Measurements from ENCODE around the gene ECE1. TPM values are rescaled to one million over a fixed set of nuclear protein-coding genes. Genes with fewer than 3 reads are reported as not detected.
"Not testable (repeated sequence)": the region's sequence is repeated elsewhere in the genome, so short reads cannot be mapped to it uniquely, and the experiment has no call there.

Gene ECE1
- total RNA-seq, 2 donors from 2014 or later, result 79.1 to 83.3 TPM

- TF ChIP-seq CTCF (IDR thresholded peaks at IDR 0.05) (no peak), POLR2A (IDR thresholded peaks at IDR 0.05) (no peak)
- Histone ChIP-seq H3K9me3 (no peaks in the 10 kb centered on the region), H3K27me3 (no peaks in the 10 kb centered on the region), H3K36me3 (replicated peaks in 1 of 2; ENCODE audit: insufficient read depth in 1 of 2, low read depth in 2 of 2) (no peaks in the 10 kb centered on the region), H3K4me3 (no peak overlapping the region), H3K27ac (no peak overlapping the region), H3K4me1 (peaks cover 66% of the 10 kb centered on the region)
- DNase-seq (no peak), ATAC-seq (no peak)
- intact Hi-C loops (cut with DNase I), result no loop called here
- whole genome bisulfite sequencing, 2 donors, result 93 to 96% methylated on average over 7 of the region's 7 CpGs
Observed at GRCh38 chr1:21291964-21292363, 1.7 kb upstream of the ECE1 start.

GRCh38 chr1:21291184-21291583 is 921 bp upstream of the ECE1 start:
- Histone ChIP-seq H3K4me3 (no peak overlapping the region), H3K27me3 (no peaks in the 10 kb centered on the region), H3K36me3 (replicated peaks in 1 of 2; ENCODE audit: insufficient read depth in 1 of 2, low read depth in 2 of 2) (no peaks in the 10 kb centered on the region), H3K27ac (peak overlapping the region in 3 of 4 donors; percentile 69 to 71 (median 69)), H3K9me3 (no peaks in the 10 kb centered on the region), H3K4me1 (peaks cover 66% of the 10 kb centered on the region)
- intact Hi-C loops (cut with DNase I), result no loop called here
- no peak for ATAC-seq
- TF ChIP-seq CTCF (IDR thresholded peaks at IDR 0.05), result no peak
- no peak for TF ChIP-seq POLR2A (IDR thresholded peaks at IDR 0.05)
- 75 to 87% methylated on average over 5 to 8 of the region's 8 CpGs for WGBS, 2 donors
- DNase-seq, result no peak

GRCh38 chr1:21290546-21290944 is 282 bp upstream of the ECE1 start:
- Histone ChIP-seq H3K27ac (peak overlapping the region in 3 of 4 donors; percentile 69 to 71 (median 69)), H3K9me3 (no peaks in the 10 kb centered on the region), H3K4me3 (no peak overlapping the region), H3K27me3 (no peaks in the 10 kb centered on the region), H3K4me1 (peaks cover 66% of the 10 kb centered on the region), H3K36me3 (replicated peaks in 1 of 2; ENCODE audit: insufficient read depth in 1 of 2, low read depth in 2 of 2) (no peaks in the 10 kb centered on the region)
- WGBS, 2 donors, result 3 to 13% methylated on average over 4 to 9 of the region's 9 CpGs
- intact Hi-C loops (cut with DNase I), result no loop called here
- no peak for TF ChIP-seq CTCF (IDR thresholded peaks at IDR 0.05)
- TF ChIP-seq POLR2A (IDR thresholded peaks at IDR 0.05), result no peak
- ATAC-seq (no peak), DNase-seq (no peak)

- H3K36me3 ChIP-seq (replicated peaks in 1 of 2; ENCODE audit: insufficient read depth in 1 of 2, low read depth in 2 of 2), result no peaks in the 10 kb centered on the region
- no peaks in the 10 kb centered on the region for H3K27me3 ChIP-seq
- DNase-seq (no peak), ATAC-seq (no peak)
- peaks cover 68% of the 10 kb centered on the region for H3K4me1 ChIP-seq
- intact Hi-C loops (cut with DNase I), result loop anchor here (10.0 kb wide), 1 partner anchor 46 kb away; no protein-coding TSS in a partner anchor
- TF ChIP-seq POLR2A (IDR thresholded peaks at IDR 0.05), result no peak
- TF ChIP-seq CTCF (IDR thresholded peaks at IDR 0.05), result no peak
- peak overlapping the region; percentile 45 to 71 (median 69) for H3K27ac ChIP-seq
- 44 to 54% methylated on average over 7 to 8 of the region's 8 CpGs for WGBS, 2 donors
- H3K9me3 ChIP-seq, result no peaks in the 10 kb centered on the region
- H3K4me3 ChIP-seq, result peak overlapping the region in 1 of 2 donors; percentile 31
Observed at GRCh38 chr1:21289127-21289526, 1.1 kb downstream of the ECE1 start.

GRCh38 chr1:21287905-21288514 is 2.3 kb downstream of the ECE1 start:
- TF ChIP-seq POLR2A (IDR thresholded peaks at IDR 0.05), result no peak
- TF ChIP-seq CTCF (IDR thresholded peaks at IDR 0.05), result no peak
- intact Hi-C loops (cut with DNase I), result loop anchor here (10.0 kb wide), 1 partner anchor 47 kb away; no protein-coding TSS in a partner anchor
- H3K27ac ChIP-seq, result peak overlapping the region in 2 of 4 donors; percentile 24 to 69
- 54 to 55% methylated on average over 8 of the region's 8 CpGs for WGBS, 2 donors
- no peaks in the 10 kb centered on the region for H3K27me3 ChIP-seq
- H3K4me3 ChIP-seq, result no peak overlapping the region
- no peaks in the 10 kb centered on the region for H3K9me3 ChIP-seq
- no peak for ATAC-seq
- peaks cover 74% of the 10 kb centered on the region for H3K4me1 ChIP-seq
- H3K36me3 ChIP-seq (replicated peaks in 1 of 2; ENCODE audit: insufficient read depth in 1 of 2, low read depth in 2 of 2), result no peaks in the 10 kb centered on the region
- no peak for DNase-seq

GRCh38 chr1:21285386-21285785 is 4.9 kb downstream of the ECE1 start:
- Histone ChIP-seq H3K27ac (peak overlapping the region; percentile 48 to 82 (median 68)), H3K4me1 (peaks cover 63% of the 10 kb centered on the region)
- H3K9me3 ChIP-seq; H3K36me3 ChIP-seq (replicated peaks in 1 of 2; ENCODE audit: insufficient read depth in 1 of 2, low read depth in 2 of 2); H3K27me3 ChIP-seq; H3K4me3 ChIP-seq: not testable (repeated sequence)
- DNase-seq (peak; percentile 54 to 75 (median 66)), ATAC-seq (peak; percentile 74)
- 31 to 33% methylated on average over 5 to 6 of the region's 6 CpGs for WGBS, 2 donors
- intact Hi-C loops (cut with DNase I), result loop anchor here (10.0 kb wide), 1 partner anchor 49 kb away; no protein-coding TSS in a partner anchor
